ENCODE data around the gene SMG6. TPM values are rescaled to one million over a fixed set of nuclear protein-coding genes. Genes with fewer than 3 reads are reported as not detected.
"Not testable (repeated sequence)": the region's sequence is repeated elsewhere in the genome, so short reads cannot be mapped to it uniquely, and the experiment has no call there.

The SMG6 gene
- total RNA-seq, 1 donor from 2014 or later = 38.1 TPM

- Mint-ChIP-seq H3K4me1 (ENCODE audit: unreplicated experiment) (peaks cover 12% of the 10 kb centered on the region), H3K27me3 (ENCODE audit: unreplicated experiment) (peaks cover 32% of the 10 kb centered on the region), H3K36me3 (ENCODE audit: low read depth, unreplicated experiment) (peaks cover 4% of the 10 kb centered on the region), H3K9me3 (ENCODE audit: unreplicated experiment) (no peaks in the 10 kb centered on the region), H3K27ac (ENCODE audit: unreplicated experiment) (no peak overlapping the region), H3K4me3 (ENCODE audit: unreplicated experiment) (no peak overlapping the region)
- TF ChIP-seq, protein P1, sequence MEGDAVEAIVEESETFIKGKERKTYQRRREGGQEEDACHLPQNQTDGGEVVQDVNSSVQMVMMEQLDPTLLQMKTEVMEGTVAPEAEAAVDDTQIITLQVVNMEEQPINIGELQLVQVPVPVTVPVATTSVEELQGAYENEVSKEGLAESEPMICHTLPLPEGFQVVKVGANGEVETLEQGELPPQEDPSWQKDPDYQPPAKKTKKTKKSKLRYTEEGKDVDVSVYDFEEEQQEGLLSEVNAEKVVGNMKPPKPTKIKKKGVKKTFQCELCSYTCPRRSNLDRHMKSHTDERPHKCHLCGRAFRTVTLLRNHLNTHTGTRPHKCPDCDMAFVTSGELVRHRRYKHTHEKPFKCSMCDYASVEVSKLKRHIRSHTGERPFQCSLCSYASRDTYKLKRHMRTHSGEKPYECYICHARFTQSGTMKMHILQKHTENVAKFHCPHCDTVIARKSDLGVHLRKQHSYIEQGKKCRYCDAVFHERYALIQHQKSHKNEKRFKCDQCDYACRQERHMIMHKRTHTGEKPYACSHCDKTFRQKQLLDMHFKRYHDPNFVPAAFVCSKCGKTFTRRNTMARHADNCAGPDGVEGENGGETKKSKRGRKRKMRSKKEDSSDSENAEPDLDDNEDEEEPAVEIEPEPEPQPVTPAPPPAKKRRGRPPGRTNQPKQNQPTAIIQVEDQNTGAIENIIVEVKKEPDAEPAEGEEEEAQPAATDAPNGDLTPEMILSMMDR (IDR thresholded peaks at IDR 0.05; ENCODE audit: unreplicated experiment) = no peak
- DNase-seq (ENCODE audit: low spot score) = no peak
Observed at GRCh38 chr17:2018716-2019510, 284.7 kb downstream of the SMG6 start.

DNA sequence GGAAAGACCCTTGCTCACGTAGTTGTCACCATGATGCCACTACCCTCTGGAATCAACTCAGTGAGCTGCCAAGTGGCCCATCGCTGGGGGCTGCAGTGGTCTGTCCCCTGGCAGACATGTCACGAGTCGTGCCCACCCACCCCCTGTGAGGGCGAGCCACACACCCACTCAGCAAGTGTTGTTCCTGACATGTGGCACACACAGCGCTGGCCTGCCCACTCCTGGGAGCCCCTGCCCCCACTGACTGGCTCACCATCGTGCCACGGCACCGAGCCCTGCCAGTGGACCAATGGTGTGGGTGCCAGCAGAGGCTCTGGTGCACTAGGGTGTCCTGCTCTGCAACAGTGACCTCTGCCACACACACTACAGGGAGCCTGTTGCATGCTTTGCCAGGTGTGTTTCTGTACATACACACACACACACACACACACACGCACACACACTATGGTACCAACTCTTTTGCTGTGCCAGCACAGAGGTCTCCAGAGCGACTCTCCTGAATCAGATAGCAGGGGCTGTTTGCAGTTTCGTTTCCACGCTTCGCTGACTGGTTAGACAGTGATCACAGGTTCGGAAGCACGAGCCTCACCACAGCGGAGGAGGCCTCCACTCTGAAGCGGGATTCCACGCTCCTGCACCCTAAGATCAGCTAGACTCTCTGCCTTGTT lies 286.2 kb downstream of the SMG6 start:
- Mint-ChIP-seq H3K36me3 (ENCODE audit: low read depth, unreplicated experiment) (peaks cover 6% of the 10 kb centered on the region), H3K27me3 (ENCODE audit: unreplicated experiment) (peaks cover 27% of the 10 kb centered on the region)

DNA sequence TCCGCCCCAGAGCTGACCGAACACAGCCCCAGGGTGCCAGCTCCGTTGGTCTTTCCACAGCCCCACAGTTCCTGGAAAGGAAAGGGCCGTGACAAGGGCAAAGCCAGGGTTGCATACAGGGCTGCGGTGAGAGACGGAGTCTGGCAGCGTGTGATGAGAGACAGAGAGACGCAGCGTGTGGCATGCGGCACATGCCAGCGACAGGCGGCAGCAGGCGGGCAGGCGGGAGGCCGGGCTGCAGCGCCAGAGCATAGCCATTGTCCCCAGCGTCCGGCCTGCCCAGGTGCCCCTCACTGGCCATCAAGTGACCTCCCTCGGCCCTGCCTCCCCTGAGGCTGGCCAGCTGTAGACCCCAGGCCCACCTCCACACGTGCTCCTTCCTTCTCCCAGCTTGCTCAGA lies 287.1 kb downstream of the SMG6 start:
- Mint-ChIP-seq H3K9me3 (ENCODE audit: unreplicated experiment) (no peaks in the 10 kb centered on the region), H3K27ac (ENCODE audit: unreplicated experiment) (no peak overlapping the region), H3K36me3 (ENCODE audit: low read depth, unreplicated experiment) (peaks cover 6% of the 10 kb centered on the region), H3K27me3 (ENCODE audit: unreplicated experiment) (peaks cover 27% of the 10 kb centered on the region), H3K4me3 (ENCODE audit: unreplicated experiment) (no peak overlapping the region), H3K4me1 (ENCODE audit: unreplicated experiment) (peaks cover 12% of the 10 kb centered on the region)
- DNase-seq (ENCODE audit: low spot score) = no peak
- TF ChIP-seq, protein P1 (IDR thresholded peaks at IDR 0.05; ENCODE audit: unreplicated experiment) = no peak

More for the DNA sequence above, 286.2 kb downstream of the SMG6 start:
- no peak overlapping the region for H3K27ac Mint-ChIP-seq (ENCODE audit: unreplicated experiment)
- H3K9me3 Mint-ChIP-seq (ENCODE audit: unreplicated experiment) = no peaks in the 10 kb centered on the region
- peaks cover 12% of the 10 kb centered on the region for H3K4me1 Mint-ChIP-seq (ENCODE audit: unreplicated experiment)
- no peak overlapping the region for H3K4me3 Mint-ChIP-seq (ENCODE audit: unreplicated experiment)
- no peak for DNase-seq (ENCODE audit: low spot score)
- TF ChIP-seq, protein P1 (IDR thresholded peaks at IDR 0.05; ENCODE audit: unreplicated experiment) = no peak

GRCh38 chr17:2015314-2015713 lies 288.3 kb downstream of the SMG6 start:
- Mint-ChIP-seq H3K9me3 (ENCODE audit: unreplicated experiment) (no peaks in the 10 kb centered on the region), H3K36me3 (ENCODE audit: low read depth, unreplicated experiment) (peaks cover 6% of the 10 kb centered on the region), H3K4me3 (ENCODE audit: unreplicated experiment) (no peak overlapping the region), H3K27me3 (ENCODE audit: unreplicated experiment) (peaks cover 25% of the 10 kb centered on the region), H3K27ac (ENCODE audit: unreplicated experiment) (no peak overlapping the region), H3K4me1 (ENCODE audit: unreplicated experiment) (peaks cover 8% of the 10 kb centered on the region)
- DNase-seq (ENCODE audit: low spot score) = no peak
- TF ChIP-seq, protein P1 (IDR thresholded peaks at IDR 0.05; ENCODE audit: unreplicated experiment) = no peak

DNA sequence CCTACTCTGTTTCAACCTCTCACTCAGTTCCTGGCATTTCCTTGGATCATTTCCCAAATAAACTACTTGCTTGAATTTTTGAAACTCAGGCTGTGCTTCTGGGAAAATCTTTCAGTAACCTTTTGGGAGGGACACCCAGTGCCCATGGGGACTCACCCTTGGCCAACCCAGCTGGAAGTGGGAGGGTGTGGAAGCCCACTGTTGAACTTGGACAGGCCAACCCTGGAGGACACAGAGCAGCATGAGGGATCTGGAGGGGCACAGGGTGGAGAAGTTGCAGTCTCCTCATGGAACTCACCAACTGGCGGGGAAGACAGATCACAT lies 289.6 kb downstream of the SMG6 start:
- TF ChIP-seq, protein P1 (IDR thresholded peaks at IDR 0.05; ENCODE audit: unreplicated experiment) = no peak
- Mint-ChIP-seq H3K4me3 (ENCODE audit: unreplicated experiment) (no peak overlapping the region), H3K9me3 (ENCODE audit: unreplicated experiment) (no peaks in the 10 kb centered on the region), H3K27ac (ENCODE audit: unreplicated experiment) (no peak overlapping the region), H3K36me3 (ENCODE audit: low read depth, unreplicated experiment) (peaks cover 6% of the 10 kb centered on the region), H3K4me1 (ENCODE audit: unreplicated experiment) (no peaks in the 10 kb centered on the region), H3K27me3 (ENCODE audit: unreplicated experiment) (peaks cover 19% of the 10 kb centered on the region)
- DNase-seq (ENCODE audit: low spot score) = no peak

- H3K9me3 Mint-ChIP-seq (ENCODE audit: unreplicated experiment); DNase-seq (ENCODE audit: low spot score); H3K4me3 Mint-ChIP-seq (ENCODE audit: unreplicated experiment); H3K36me3 Mint-ChIP-seq (ENCODE audit: low read depth, unreplicated experiment); H3K27ac Mint-ChIP-seq (ENCODE audit: unreplicated experiment); H3K4me1 Mint-ChIP-seq (ENCODE audit: unreplicated experiment): not testable (repeated sequence)
- H3K27me3 Mint-ChIP-seq (ENCODE audit: unreplicated experiment) = peaks cover 17% of the 10 kb centered on the region
Observed at GRCh38 chr17:2013220-2013993, 290.2 kb downstream of the SMG6 start.

Measured in endothelial cell (in vitro differentiated cells).